Gastroesophageal sphincter (tissue), 4 donors: ENCODE data around the gene SELENOV. TPM values are rescaled to one million over a fixed set of nuclear protein-coding genes. Genes with fewer than 3 reads are reported as not detected.

Experiments
- ATAC-seq: fragments of 150-250 bp; one replicate; pipeline ENCODE4 v1.9.1; 2016; ENCODE audit warnings: mild to moderate bottlenecking, moderate library complexity
- H3K27ac ChIP-seq, 4 donors: fragments of 200-600 bp; sonication (generic) in 3 of 4; 1 replicate in 3 of 4; 2 replicates in 1 of 4; pipeline ENCODE4 v1.5.1; 2016 to 2019
- H3K27me3 ChIP-seq: fragments of 200-600 bp; sonication (generic); one replicate; pipeline ENCODE4 v1.5.1; 2019
- H3K36me3 ChIP-seq, 2 donors: fragments of 200-600 bp; sonication (generic); one replicate each; pipeline ENCODE4 v1.5.1; 2019; ENCODE audit warnings: control low read depth in 1 of 2
- H3K4me1 ChIP-seq, 3 donors: fragments of 200-600 bp; sonication (generic); 1 replicate in 2 of 3; 2 replicates in 1 of 3; pipeline ENCODE4 v1.5.1; 2016 to 2019; ENCODE audit warnings: control low read depth in 2 of 3
- H3K4me3 ChIP-seq, 2 donors: fragments of 200-600 bp; sonication (generic); one replicate each; pipeline ENCODE4 v1.5.1; 2019; ENCODE audit warnings: mild to moderate bottlenecking in 1 of 2, moderate library complexity in 1 of 2
- H3K9me3 ChIP-seq, 3 donors: fragments of 200-600 bp; sonication (generic); one replicate each; pipeline ENCODE4 v1.5.1; 2017 to 2019; ENCODE audit warnings: control low read depth in 2 of 3
- EP300 ChIP-seq: sonication (generic); formaldehyde crosslinking; IDR thresholded peaks from one replicate; pipeline ENCODE4 v1.6.1; 2017; ENCODE audit warnings: antibody characterized with exemption, mild to moderate bottlenecking
- POLR2A ChIP-seq, 2 donors: fragments of 450-650 bp; IDR thresholded peaks; one replicate each; pipeline ENCODE4 v1.6.1; 2017; ENCODE audit warnings: antibody characterized with exemption in 2 of 2, mild to moderate bottlenecking in 2 of 2, moderate library complexity in 1 of 2
- POLR2AphosphoS5 ChIP-seq: sonication (generic); formaldehyde crosslinking; IDR thresholded peaks from one replicate; pipeline ENCODE4 v1.6.1; 2017; ENCODE audit warnings: antibody characterized with exemption
- whole genome bisulfite sequencing, 2 donors: methylation state at CpG; one replicate each; pipeline ENCODE4 v1.1.5; 2018; ENCODE audit warnings: low coverage in 1 of 2; 5-methylcytosine and 5-hydroxymethylcytosine counted together
- total RNA-seq, 4 donors: library from RNA; depleted of rRNA; stranded (reverse); fragments of >200 nt; gene quantifications; one replicate each; pipeline ENCODE4 v1.1.0, GENCODE V29; 2016
- TF ChIP-seq, protein P1 (sequence below), 4 experiments: fragments of 200-600 bp in 2 of 4; fragments of 450-650 bp in 2 of 4; sonication (generic) in 1 of 4; IDR thresholded peaks; one replicate each; pipeline ENCODE4 v1.5.1; 2017 to 2019; ENCODE audit warnings: antibody characterized with exemption in 4 of 4, mild to moderate bottlenecking in 2 of 4, moderate library complexity in 2 of 4

Gene SELENOV
- total RNA-seq, 4 donors from 2014 or later: not detected

DNA sequence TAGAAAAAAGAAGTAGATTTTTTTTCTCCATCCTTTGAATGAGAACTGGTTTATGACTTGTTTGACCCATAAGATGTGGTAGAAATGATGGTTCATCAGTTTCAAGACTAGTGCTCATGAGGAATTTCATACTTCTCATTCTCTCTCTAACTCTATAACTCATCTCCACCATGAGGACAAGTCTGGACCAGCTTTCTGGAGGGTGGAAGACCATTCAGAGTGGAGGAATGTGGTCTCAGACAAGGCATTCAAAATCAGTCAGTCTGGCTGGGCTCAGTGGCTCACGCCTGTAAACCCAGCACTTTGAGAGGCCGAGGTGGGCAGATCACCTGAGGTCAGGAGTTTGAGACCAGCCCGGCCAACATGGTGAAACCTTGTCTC, 28.5 kb downstream of the SELENOV start:
- Histone ChIP-seq H3K36me3 (no peaks in the 10 kb centered on the region), H3K9me3 (no peaks in the 10 kb centered on the region), H3K4me1 (peaks cover 4 to 12% (median 8%) of the 10 kb centered on the region in 3 donors), H3K27me3 (peaks cover 21% of the 10 kb centered on the region), H3K4me3 (no peak overlapping the region), H3K27ac (no peak overlapping the region)
- TF ChIP-seq, protein P1, sequence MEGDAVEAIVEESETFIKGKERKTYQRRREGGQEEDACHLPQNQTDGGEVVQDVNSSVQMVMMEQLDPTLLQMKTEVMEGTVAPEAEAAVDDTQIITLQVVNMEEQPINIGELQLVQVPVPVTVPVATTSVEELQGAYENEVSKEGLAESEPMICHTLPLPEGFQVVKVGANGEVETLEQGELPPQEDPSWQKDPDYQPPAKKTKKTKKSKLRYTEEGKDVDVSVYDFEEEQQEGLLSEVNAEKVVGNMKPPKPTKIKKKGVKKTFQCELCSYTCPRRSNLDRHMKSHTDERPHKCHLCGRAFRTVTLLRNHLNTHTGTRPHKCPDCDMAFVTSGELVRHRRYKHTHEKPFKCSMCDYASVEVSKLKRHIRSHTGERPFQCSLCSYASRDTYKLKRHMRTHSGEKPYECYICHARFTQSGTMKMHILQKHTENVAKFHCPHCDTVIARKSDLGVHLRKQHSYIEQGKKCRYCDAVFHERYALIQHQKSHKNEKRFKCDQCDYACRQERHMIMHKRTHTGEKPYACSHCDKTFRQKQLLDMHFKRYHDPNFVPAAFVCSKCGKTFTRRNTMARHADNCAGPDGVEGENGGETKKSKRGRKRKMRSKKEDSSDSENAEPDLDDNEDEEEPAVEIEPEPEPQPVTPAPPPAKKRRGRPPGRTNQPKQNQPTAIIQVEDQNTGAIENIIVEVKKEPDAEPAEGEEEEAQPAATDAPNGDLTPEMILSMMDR (IDR thresholded peaks at IDR 0.05): no peak
- TF ChIP-seq EP300 (no peak), POLR2A (IDR thresholded peaks at IDR 0.05) (no peak), POLR2AphosphoS5 (no peak)
- 78 to 84% methylated on average over 2 to 3 of the region's 3 CpGs for WGBS, 2 donors
- no peak for ATAC-seq

DNA sequence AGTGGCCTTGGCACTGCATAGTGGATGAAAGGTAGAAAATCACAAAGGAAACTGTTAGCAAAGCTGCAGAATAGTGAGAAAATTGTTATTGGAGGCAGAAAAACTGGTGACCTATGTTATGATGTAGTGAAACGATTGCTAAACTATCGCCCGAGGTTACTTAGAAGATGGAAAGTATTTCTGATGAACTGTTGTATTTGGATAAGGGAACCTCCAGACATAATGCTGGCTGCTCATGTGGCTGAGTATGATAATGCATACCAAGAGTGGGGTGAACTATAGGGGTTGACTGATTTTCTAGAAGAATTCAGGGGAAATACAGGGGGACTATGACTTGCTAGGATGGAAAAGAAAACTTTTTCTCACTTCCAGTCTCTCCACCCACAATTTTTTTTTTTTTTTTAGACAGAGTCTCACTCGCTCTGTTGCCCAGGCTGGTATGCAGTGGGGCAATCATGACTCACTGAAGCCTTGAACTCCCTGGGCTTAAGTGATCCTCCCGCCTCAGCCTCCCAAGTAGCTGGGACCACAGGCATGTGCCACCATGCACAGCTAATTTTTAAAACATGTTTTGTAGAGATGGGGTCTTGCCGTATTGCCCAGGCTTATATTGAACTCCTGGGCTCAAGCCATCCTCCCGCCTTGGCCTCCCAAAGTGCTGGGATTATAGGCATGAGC, 29.4 kb downstream of the SELENOV start:
- no peaks in the 10 kb centered on the region for H3K9me3 ChIP-seq
- no peaks in the 10 kb centered on the region for H3K36me3 ChIP-seq
- ATAC-seq: no peak
- TF ChIP-seq EP300 (no peak), POLR2AphosphoS5 (no peak)
- TF ChIP-seq, protein P1 (IDR thresholded peaks at IDR 0.05): no peak
- 78 to 81% methylated on average over 3 to 6 of the region's 7 CpGs for whole genome bisulfite sequencing, 2 donors
- H3K4me1 ChIP-seq: peaks cover 0 to 5% (median 0%) of the 10 kb centered on the region in 3 donors
- no peak overlapping the region for H3K27ac ChIP-seq
- H3K27me3 ChIP-seq: peaks cover 27% of the 10 kb centered on the region
- H3K4me3 ChIP-seq: no peak overlapping the region

DNA sequence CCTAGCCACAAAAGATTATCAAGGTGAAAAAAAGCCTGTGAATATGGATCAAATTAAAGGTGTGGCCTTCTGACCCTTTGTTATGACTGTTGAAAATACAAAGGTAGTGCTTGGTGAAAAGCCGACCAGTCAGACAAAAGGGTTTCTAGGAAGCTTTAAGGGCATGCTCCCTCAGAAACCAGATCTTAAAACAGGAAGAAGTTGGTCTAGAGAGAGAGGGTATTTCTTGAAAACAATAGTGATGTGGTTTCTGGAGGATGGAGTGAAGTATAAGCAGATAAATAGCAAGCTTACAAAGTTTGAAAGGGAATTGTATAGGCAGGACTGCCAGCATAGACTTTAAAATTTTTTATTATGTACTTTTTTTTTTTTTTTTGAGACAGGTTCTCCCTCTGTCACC, 30.0 kb downstream of the SELENOV start:
- Histone ChIP-seq H3K36me3 (no peaks in the 10 kb centered on the region), H3K4me1 (peaks cover 0 to 5% (median 0%) of the 10 kb centered on the region in 3 donors), H3K4me3 (no peak overlapping the region), H3K27ac (no peak overlapping the region), H3K27me3 (peaks cover 27% of the 10 kb centered on the region), H3K9me3 (no peaks in the 10 kb centered on the region)
- WGBS, 2 donors: 63 to 71% methylated on average over 1 of the region's 1 CpG
- ATAC-seq: no peak
- TF ChIP-seq, protein P1 (IDR thresholded peaks at IDR 0.05): no peak
- TF ChIP-seq EP300 (no peak), POLR2AphosphoS5 (no peak), POLR2A (IDR thresholded peaks at IDR 0.05) (no peak)

DNA sequence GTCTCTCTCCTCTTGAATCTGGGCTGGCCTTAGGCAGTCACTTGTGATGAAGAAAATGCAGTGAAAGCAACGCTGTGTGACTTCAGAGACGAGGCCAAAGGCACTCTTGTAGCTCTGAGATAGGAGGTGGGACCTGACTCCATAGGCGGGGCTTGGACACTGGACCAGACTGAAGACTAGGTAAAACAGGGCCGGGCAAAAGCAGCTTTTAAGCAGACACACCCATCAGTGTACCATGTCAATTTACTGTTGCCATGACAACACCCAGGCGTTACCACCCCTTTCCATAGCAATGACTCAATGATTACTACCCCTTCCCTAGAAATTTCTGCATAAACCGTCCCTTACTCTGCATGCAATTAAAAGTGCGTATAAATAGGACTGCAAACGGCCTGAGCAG, 31.7 kb downstream of the SELENOV start:
- TF ChIP-seq POLR2A (IDR thresholded peaks at IDR 0.05) (no peak), EP300 (no peak), POLR2AphosphoS5 (no peak)
- TF ChIP-seq, protein P1 (IDR thresholded peaks at IDR 0.05): no peak
- no peaks in the 10 kb centered on the region for H3K36me3 ChIP-seq
- WGBS, 2 donors: 60 to 65% methylated on average over 3 to 5 of the region's 8 CpGs
- no peak overlapping the region for H3K4me3 ChIP-seq
- H3K9me3 ChIP-seq: no peaks in the 10 kb centered on the region
- H3K27me3 ChIP-seq: peaks cover 27% of the 10 kb centered on the region
- H3K27ac ChIP-seq: no peak overlapping the region
- no peaks in the 10 kb centered on the region for H3K4me1 ChIP-seq
- no peak for ATAC-seq

DNA sequence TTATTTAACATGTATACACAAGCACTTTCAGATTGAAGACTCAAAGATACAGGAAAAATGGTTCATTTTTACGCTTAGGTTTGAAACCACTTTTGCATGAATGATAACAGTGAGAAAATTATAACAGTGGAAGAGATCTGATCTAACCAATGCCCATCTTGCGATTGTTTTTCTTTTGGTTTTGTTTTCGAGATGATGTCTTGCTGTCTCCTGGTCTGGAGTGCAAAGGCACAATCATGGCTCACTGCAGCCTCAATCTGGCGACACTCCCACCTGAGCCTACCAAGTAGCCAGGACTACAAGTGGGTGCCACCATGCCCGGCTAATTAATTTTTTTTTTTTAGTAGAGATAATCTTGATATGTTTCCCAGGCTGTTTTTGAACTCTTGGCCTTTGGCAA, 35.3 kb downstream of the SELENOV start:
- 82 to 95% methylated on average over 4 to 5 of the region's 5 CpGs for WGBS, 2 donors
- TF ChIP-seq EP300 (no peak), POLR2A (IDR thresholded peaks at IDR 0.05) (no peak)
- TF ChIP-seq, protein P1 (IDR thresholded peaks at IDR 0.05): no peak
- H3K4me3 ChIP-seq: no peak overlapping the region
- no peaks in the 10 kb centered on the region for H3K9me3 ChIP-seq
- no peaks in the 10 kb centered on the region for H3K4me1 ChIP-seq
- H3K27ac ChIP-seq: no peak overlapping the region
- H3K36me3 ChIP-seq: no peaks in the 10 kb centered on the region
- no peak for ATAC-seq
- H3K27me3 ChIP-seq: peaks cover 51% of the 10 kb centered on the region
